Neural crest cell (in vitro differentiated cells): ENCODE data around the gene HMGB2. TPM values are rescaled to one million over a fixed set of nuclear protein-coding genes. Genes with fewer than 3 reads are reported as not detected.

Experiments used
- DNase-seq: peaks from one replicate; pipeline ENCODE4 v3.0.0; 2021; ENCODE audit warnings: low read depth, mixed read lengths, low spot score
- H3K27ac Mint-ChIP-seq: one replicate; pipeline ENCODE4 v1.8.0; 2021; ENCODE audit warnings: mild to moderate bottlenecking, mixed read lengths; ENCODE audit not compliant: unreplicated experiment
- H3K27me3 Mint-ChIP-seq: 2 replicates; pipeline ENCODE4 v1.8.0; 2021; ENCODE audit warnings: low read depth, mild to moderate bottlenecking, mixed read lengths
- H3K36me3 Mint-ChIP-seq: 2 replicates; pipeline ENCODE4 v1.8.0; 2021; ENCODE audit warnings: low read depth, mild to moderate bottlenecking, mixed read lengths
- H3K4me1 Mint-ChIP-seq: 2 replicates; pipeline ENCODE4 v1.8.0; 2021; ENCODE audit warnings: mixed read lengths
- H3K4me3 Mint-ChIP-seq: one replicate; pipeline ENCODE4 v1.8.0; 2021; ENCODE audit warnings: mild to moderate bottlenecking, mixed read lengths
- H3K9me3 Mint-ChIP-seq: 2 replicates; pipeline ENCODE4 v1.8.0; 2021; ENCODE audit warnings: mixed read lengths
- long read RNA-seq: library from polyadenylated mRNA; unstranded; transcript quantifications from one replicate; pipeline ENCODE4 v2.0.0, GENCODE V29; 2020
- total RNA-seq: library from RNA; stranded (reverse); gene quantifications from 2 replicates; pipeline ENCODE4 v1.2.1, GENCODE V29; 2021
- TF ChIP-seq, protein P1 (sequence below): fragments of 200-600 bp; sonication (generic); conservative IDR thresholded peaks from 2 replicates; pipeline ENCODE4 v1.5.0; 2021; ENCODE audit warnings: antibody characterized with exemption, mild to moderate bottlenecking

HMGB2 gene
- 274 and 281 TPM in 2 replicates for total RNA-seq
- long read RNA-seq, transcript HMGB2-203 (5 exons, 1,175 nt): minor isoform, 18 of 273 reads
- long read RNA-seq, transcript HMGB2-205 (3 exons, 1,841 nt): minor isoform, 7 of 273 reads
- long read RNA-seq, transcript HMGB2-201 (5 exons, 1,889 nt): major isoform, 228 of 273 reads
- long read RNA-seq, partial matches to known transcripts: 8 of 273 reads
- long read RNA-seq, other reads (novel, unspliced or antisense): 9 of 273 reads

DNA sequence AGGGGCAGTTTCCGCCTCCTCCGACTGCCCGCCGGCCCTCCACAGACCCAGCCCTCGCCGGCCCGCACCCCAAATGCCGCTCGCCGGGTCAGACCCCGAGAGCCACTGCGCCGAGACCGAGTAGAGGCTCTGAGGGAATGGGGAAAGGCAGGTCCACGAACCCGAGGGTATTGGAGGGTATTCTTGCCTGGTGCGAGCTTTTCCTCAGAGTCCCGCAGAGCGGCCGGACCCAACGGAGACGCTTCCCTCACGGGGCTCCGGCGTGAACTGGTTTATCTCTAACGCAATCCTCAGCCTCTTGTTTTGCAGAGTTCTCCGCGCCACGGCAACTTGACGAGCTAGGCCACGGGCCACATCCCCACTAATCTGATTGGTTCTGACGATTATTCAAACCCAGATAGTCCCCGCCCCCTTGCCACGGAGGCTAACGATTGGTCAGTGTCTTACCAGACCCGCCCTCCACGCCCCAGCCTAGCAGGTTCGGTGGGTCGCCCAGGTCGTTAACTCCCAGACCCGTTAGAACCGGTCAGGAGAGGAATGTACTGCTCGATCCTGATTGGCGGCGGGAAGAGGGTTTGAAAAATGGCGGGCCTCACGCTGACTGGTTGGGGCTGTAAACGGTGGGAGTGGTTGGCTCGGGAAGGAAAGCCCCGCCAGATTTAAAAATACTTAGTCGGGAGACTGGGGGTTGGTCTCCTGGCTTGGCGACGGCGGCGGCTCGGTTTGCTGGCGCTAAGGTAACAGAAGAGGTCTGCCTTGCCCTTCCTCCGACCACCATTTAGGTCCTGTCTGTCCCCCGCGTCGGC is at the start of gene HMGB2:
TSS of gene HMGB2 (minus strand) at position 274 of the 806 bp plus-strand sequence. CDS start 709 bp downstream, outside the sequence.
- TF ChIP-seq, protein P1, sequence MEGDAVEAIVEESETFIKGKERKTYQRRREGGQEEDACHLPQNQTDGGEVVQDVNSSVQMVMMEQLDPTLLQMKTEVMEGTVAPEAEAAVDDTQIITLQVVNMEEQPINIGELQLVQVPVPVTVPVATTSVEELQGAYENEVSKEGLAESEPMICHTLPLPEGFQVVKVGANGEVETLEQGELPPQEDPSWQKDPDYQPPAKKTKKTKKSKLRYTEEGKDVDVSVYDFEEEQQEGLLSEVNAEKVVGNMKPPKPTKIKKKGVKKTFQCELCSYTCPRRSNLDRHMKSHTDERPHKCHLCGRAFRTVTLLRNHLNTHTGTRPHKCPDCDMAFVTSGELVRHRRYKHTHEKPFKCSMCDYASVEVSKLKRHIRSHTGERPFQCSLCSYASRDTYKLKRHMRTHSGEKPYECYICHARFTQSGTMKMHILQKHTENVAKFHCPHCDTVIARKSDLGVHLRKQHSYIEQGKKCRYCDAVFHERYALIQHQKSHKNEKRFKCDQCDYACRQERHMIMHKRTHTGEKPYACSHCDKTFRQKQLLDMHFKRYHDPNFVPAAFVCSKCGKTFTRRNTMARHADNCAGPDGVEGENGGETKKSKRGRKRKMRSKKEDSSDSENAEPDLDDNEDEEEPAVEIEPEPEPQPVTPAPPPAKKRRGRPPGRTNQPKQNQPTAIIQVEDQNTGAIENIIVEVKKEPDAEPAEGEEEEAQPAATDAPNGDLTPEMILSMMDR: no peak
- peaks cover 26% of the 10 kb centered on the region for H3K36me3 Mint-ChIP-seq
- peak; percentile 99 for DNase-seq
- peak within 1 kb of the TSS; percentile 99 for H3K27ac Mint-ChIP-seq
- peaks cover 5% of the 10 kb centered on the region for H3K27me3 Mint-ChIP-seq
- H3K4me3 Mint-ChIP-seq: peak within 1 kb of the TSS; percentile 100
- no peaks in the 10 kb centered on the region for H3K9me3 Mint-ChIP-seq
- H3K4me1 Mint-ChIP-seq: peaks cover 44% of the 10 kb centered on the region

DNA sequence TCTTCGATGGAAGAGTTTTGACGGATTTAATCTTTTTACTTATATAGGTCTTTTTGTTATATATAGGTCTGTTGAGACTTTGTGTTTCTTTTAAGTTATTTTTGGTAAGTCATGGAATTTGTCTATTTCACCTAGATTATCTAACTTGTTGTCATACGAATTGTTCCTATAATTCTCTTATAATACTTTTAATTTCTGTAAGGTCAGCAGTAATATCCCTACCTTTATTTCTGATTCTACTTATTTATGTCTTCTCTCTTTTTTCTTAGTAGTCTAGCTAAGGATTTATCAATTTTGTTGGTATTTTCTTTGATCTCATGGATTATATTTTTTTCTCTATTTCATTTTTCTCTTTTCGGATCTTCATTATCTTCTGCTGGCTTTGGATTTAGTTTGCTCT is 48.2 kb upstream of the HMGB2 start:
- peak overlapping the region; percentile 65 for H3K27ac Mint-ChIP-seq
- DNase-seq: no peak

DNA sequence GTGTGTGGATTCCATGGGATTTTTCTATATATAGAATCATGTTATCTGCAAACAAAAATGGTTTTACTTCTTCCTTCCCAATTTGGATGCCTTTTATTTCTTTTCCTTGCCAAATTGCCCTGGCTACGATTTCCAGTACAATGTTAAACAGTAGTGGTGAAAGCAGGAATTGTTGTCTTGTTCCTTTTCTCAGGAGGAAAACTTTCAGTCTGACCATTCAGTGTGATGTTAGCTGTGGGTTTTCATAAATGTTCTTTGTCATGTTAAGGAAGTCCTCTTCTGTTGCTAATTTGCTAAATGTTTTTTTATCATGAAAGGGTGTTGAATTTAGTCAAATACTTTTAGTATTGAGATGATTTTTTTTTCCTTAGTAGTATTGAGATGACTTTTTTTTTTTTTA is 47.5 kb upstream of the HMGB2 start:
- H3K27me3 Mint-ChIP-seq: no peaks in the 10 kb centered on the region
- TF ChIP-seq, protein P1: no peak
- peak overlapping the region; percentile 29 for H3K27ac Mint-ChIP-seq
- H3K36me3 Mint-ChIP-seq: peaks cover 8% of the 10 kb centered on the region
- no peaks in the 10 kb centered on the region for H3K9me3 Mint-ChIP-seq
- H3K4me3 Mint-ChIP-seq: peak overlapping the region; percentile 8
- peaks cover 17% of the 10 kb centered on the region for H3K4me1 Mint-ChIP-seq
- DNase-seq: no peak

More for the DNA sequence above, 48.2 kb upstream of the HMGB2 start:
- no peak overlapping the region for H3K4me3 Mint-ChIP-seq
- H3K4me1 Mint-ChIP-seq: peaks cover 17% of the 10 kb centered on the region
- peaks cover 8% of the 10 kb centered on the region for H3K36me3 Mint-ChIP-seq
- no peaks in the 10 kb centered on the region for H3K9me3 Mint-ChIP-seq
- TF ChIP-seq, protein P1: no peak
- no peaks in the 10 kb centered on the region for H3K27me3 Mint-ChIP-seq

DNA sequence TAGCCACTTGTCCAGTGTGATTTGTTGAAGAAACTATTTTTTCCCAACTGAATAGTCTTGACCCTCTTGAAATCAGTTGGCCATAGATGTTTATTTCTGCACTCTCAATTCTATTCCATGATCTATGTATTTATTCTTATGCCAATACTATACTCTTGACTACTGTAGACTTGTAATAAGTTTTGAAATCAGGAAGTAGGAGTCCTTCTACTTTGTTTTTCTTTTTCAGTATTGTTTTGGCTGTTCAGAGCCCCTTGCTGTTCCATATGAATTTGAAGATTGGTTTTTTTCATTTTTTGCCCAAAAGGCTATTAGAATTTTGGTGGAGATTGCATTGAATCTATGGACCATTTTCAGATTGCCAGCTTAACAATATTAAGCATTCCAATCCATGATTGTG is 46.8 kb upstream of the HMGB2 start:
- H3K4me3 Mint-ChIP-seq: peak overlapping the region; percentile 32
- H3K27me3 Mint-ChIP-seq: no peaks in the 10 kb centered on the region
- no peak overlapping the region for H3K27ac Mint-ChIP-seq
- no peaks in the 10 kb centered on the region for H3K9me3 Mint-ChIP-seq
- TF ChIP-seq, protein P1: no peak
- DNase-seq: no peak
- peaks cover 17% of the 10 kb centered on the region for H3K4me1 Mint-ChIP-seq
- H3K36me3 Mint-ChIP-seq: peaks cover 9% of the 10 kb centered on the region

DNA sequence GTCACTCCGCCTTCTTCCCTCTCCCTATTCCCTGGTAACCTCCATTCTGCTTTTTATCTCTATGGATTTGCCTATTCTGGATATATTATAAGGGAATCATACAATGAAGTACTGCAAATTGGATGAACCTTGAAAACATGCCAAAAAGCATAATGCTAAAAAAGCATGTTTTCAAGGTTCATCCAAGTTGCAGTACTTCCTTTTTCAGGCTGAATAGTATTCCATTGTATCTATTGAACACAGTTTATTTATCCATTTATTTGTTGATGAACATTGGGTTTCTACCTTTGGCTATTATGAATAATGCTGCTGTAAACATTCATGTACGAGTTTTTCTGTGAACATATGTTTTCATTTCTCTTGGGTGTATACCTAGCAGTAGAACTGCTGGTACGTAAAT is 45.8 kb upstream of the HMGB2 start:
- Mint-ChIP-seq H3K9me3 (no peaks in the 10 kb centered on the region), H3K27ac (no peak overlapping the region), H3K36me3 (peaks cover 12% of the 10 kb centered on the region), H3K27me3 (no peaks in the 10 kb centered on the region), H3K4me1 (peaks cover 17% of the 10 kb centered on the region), H3K4me3 (no peak overlapping the region)
- no peak for DNase-seq
- TF ChIP-seq, protein P1: no peak
